Activated CD4-positive, alpha-beta T cell treated with anti-CD3 and anti-CD28 coated beads, Interleukin-10, Interleukin-2, amounts not matched to agents 100 ng/mL and 50 ng/mL, durations not matched to agents 16 hours and 8 hours (primary cell): Measurements from ENCODE around the gene SEPTIN2.
A peak's percentile ranks its signal among the peaks of the same experiment; 100 is the strongest.
"Not testable (repeated sequence)": the region's sequence is repeated elsewhere in the genome, so short reads cannot be mapped to it uniquely, and the experiment has no call there.

Source experiments
- DNase-seq: peaks from one replicate; pipeline ENCODE4 v3.0.0-alpha.2; 2020

The SEPTIN2 gene

DNA sequence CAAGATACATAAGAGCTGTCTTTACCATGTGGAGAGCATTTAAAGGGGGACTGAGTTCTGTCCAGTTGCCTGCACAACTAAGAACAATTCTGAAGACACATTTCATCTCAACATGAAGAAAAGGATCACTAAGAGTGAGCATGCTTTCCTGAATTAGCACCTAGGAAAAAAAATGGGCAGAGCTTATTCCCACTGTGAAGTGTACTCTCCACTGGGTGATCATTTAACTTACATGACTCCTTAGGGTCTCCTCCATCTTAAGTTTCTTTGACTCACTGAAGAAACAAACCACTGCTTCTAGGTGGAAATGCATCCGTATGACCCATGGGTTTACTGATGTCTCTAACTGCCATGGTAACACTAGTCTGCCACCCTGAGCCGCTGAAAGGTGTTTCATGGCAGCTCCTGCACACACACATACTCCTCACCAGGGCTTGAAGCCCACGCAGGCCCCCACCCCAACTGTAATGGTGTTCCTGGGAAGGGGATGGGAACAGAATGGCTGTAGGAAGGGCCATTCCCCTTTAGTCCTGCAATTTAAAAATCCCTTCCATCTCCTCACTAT, 27.3 kb upstream of the SEPTIN2 start:
- DNase-seq = no peak

DNA sequence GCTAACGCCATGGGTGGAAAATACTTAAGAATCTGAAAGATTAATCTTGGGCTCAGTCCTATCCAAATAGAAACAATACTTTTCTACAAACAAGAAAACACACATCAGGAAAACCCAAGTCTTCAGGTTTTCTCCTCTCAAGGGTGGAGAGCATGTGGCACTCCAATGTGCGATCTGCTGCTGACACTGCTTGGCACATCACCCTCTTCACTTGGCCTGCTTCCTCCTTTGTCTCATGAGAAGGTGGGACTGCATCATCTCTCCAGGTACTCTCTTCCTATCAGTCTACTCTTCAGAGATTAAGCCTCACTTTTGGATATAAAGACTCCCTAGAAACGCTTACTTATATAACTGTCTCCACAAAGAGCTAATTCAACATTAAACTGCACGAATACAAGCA, 26.7 kb upstream of the SEPTIN2 start:
- DNase-seq = no peak

DNA sequence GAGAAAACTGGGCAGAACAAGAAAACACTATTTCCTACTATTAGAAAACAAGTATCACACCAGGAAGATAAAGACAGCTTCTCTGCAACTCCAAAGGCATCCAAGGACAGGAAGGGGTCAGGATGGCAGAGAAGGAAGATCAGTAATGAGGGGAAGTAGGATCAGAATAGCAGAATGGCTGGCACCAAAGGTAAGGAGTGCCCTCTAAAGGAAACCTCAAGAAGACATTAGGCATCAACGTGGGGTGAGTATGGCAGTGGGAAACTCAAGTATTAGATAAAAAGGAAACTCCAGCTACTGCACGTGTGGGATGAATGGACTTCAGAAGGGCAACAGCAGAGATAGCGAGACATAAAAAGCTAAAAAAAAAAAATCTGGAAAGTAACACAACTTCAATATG, 26.1 kb upstream of the SEPTIN2 start:
- DNase-seq = no peak

DNA sequence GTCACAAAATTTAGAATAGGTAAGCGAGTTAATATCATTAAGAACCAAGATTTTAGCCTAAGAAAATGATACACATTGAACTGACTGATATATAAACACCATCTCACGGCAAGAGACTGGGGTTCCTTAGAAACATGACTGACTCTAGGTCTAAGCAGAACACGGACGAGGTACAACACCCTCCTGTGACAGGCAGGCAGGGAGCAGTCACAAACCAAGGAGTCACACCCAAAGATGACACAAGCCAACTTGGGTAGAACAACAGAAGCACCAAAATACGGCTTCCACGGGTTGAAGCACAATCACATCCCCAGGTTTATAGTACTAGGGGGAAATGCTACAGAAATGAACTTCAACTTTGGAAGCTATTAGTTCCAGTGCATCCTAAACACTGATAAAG, 24.6 kb upstream of the SEPTIN2 start:
- DNase-seq = no peak

GRCh38 chr2:241291977-241292376, 23.7 kb upstream of the SEPTIN2 start:
- no peak for DNase-seq

GRCh38 chr2:241293378-241293797, 22.3 kb upstream of the SEPTIN2 start:
- not testable (repeated sequence) for DNase-seq

- no peak for DNase-seq
These were observed 20.2 kb upstream of the SEPTIN2 start for GRCh38 chr2:241295326-241296095.

DNA sequence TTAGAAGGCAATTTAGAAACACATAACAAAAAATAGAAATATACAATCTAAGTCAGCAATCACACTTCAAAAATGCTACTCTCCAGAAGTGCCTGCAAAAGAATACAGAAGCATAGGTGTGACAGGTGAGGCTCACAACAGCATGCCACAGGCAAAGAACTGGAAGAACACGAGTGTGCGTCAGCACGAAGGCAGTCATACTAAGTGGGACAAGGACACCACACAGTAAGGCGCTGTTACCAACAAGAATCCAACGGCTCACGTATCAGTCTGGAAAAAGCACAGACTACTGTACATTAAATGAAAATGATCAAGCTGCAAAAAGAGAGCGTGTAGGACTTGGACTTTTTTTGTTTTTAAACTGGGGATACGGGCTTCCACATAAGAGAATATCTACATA, 19.0 kb upstream of the SEPTIN2 start:
- no peak for DNase-seq

- peak; percentile 29 for DNase-seq
These were observed 17.1 kb upstream of the SEPTIN2 start for GRCh38 chr2:241298673-241299072.

DNA sequence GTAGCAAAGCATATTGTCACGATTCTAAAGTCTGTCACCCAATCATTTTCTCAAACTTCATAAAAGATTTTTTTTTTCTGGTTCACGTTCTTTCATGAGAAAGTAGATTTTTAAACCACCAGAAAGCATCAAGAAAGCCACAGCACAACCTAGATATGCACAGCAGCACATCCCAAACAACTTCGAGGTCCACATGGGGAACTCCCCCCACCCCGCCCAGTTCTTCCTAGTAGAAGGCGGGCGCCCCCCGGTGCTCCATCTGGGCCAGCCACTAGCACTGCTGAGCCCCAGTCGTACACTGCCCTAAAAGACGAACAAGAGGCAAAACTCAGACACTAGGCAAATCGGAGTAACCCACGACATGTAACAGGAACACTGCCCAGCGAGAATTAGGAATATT, 15.7 kb upstream of the SEPTIN2 start:
- DNase-seq = no peak

DNA sequence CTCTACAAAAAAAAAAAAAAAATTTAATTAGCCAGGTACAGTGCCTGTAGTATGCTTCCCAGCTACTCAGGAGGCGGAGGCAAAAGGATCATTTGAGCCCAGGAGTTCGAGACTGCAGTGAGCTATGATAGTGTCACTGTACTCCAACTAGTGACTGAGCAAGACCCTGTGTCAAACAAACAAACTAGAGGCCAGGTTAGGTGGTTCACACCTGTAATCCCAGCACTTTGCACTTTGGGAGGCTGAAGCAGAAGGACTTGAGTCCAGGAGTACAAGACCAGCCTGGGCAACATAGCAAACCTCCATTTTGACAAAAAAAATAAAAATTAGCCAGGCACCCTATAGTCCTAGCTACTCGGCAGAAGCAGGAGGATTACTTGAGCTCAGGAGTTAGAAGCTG, 13.6 kb upstream of the SEPTIN2 start:
- DNase-seq = no peak

DNA sequence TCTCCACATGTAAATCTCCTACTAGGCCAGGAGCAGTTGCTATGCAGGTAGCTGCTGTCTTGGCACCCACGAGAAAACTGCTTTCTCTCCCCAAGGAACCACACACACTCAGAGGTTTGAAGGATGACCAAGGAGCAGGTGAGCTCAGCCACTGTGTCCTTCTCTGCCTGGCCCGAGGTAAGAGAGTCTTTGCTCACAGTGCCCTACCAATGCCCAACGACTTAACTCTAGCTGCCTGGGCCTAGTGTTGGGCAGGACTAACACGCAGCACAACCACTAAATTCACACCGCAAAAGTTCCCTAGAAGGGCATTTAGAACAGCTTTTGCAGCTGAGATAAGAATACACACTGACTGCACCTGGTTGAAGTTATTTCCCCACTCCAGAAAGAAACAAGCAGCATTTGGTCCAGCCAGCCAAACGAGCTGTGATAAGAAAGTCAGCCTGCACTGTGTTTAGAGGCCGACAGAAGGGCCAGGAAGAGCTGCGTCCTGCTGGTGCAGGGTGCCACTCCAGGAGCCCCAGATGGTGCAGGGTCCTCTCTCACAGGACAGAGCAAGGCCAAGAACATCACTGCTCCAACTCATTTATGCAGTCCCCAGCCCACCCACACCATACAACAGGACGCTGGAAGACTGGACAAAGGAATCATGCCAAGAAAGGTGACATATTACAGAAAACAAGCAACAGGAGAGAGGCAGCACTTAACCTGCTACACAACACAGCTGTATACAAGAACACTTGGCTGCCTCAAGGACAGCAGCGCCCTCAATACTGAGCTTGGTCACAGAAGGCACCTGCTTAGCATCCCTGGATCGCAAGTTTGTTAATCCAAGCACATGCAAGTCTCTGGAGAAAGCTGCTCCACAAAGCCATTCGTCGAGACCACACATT, 12.7 kb upstream of the SEPTIN2 start:
- no peak for DNase-seq

DNA sequence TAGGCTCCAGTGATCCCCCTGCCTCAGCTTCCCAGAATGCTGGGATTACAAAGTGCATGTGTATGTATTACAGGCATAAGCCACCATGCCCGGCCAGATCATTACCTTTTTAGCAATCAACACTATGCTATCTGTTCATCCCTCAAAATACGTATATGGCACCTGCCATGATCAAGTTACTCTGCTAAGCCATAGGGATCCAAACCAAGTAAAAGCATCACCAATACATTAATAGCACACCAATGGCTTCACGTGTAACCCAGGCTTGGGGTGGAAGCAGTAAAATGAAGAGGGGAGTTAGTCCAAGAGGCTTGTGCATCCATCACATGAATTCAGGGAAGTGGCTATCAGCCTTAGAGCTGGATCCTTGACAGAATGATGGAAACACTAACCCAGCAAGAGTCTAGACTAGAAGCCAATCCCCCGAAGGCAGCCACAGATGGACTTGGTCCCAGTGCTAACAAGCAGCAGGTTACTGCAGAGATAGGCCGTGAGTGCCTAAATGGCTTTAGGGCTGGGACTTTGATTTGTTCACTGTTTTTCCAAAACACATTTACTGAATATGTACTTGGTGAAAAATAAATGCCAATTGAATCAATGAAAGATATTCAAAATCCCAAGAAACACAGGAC, 11.6 kb upstream of the SEPTIN2 start:
- DNase-seq = no peak

- no peak for DNase-seq
These were observed 8.7 kb upstream of the SEPTIN2 start for GRCh38 chr2:241307055-241307454.

GRCh38 chr2:241308267-241308666, 7.5 kb upstream of the SEPTIN2 start:
- DNase-seq = no peak

GRCh38 chr2:241308832-241309500, 6.8 kb upstream of the SEPTIN2 start:
- DNase-seq = no peak

DNA sequence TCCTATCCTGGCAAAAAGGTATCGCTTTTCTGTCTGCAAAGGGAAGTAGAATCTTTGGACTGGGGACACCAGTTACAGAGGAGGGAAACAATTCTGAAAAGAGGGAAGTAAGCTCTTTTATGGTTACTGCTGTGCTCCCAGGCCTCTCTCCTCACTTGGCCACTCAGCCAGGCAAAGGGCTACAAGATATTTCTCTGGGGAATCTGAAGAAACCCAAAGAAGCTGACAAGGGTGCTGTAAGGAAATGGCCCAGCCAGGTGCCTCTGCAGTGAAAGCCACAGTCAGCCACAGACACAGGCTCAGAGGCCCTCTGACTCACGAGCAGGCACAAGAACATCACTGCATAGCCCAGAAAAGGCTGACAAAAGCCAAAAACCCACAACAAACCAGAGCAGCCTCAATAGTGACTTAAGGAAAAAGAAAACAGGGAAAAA, 6.0 kb upstream of the SEPTIN2 start:
- DNase-seq = peak; percentile 82

DNA sequence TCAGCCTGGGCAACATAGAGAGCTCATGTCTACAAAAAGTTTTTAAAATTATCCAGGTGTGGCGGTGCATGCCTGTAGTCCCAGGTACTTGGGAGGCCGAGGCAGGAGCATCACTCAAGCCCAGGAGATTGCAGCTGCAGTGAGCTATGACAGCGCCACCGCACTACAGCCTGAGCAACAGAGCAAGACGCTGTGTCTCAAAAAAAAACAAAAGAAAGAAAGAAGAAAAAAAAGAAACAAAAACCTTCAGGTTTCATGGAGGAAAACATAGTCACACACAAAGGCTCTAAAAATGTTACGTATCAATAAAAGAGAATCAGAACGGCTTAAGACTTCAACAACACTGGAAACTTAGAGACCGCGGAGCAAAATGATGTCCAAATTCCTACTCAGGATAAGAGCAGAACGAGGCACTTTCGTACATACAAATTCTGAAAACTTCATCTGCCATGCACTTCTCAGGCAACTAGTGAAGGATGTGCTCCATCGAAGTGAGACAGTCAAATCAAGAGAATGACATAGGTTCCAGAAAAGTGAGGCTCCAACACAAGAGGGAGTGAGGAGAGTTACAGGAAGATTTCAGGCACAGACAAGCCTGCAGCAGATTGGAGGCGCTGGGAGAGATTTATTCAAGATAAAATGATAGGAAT, 4.7 kb upstream of the SEPTIN2 start:
- peak; percentile 41 for DNase-seq

DNA sequence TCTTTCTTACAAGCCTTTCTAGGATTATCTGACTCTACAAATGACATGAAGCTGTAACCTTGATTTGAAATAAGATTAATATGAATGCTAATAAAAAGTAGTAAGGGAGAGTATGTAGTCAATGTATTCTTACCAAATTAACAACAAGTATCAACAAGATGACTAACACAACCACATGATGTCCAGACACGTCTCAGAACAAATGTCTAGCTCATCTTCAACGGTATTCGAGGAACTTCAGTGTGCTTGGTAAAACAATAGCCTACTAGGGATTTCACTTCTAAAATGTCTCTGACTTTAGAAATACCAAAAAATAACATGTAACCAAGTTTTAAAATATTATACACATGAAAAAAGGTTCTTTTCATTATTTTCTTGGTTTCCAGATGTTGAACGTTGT, 3.6 kb upstream of the SEPTIN2 start:
- DNase-seq = peak; percentile 31

GRCh38 chr2:241313543-241314095, 2.1 kb upstream of the SEPTIN2 start:
- no peak for DNase-seq

GRCh38 chr2:241314226-241315092, 1.3 kb upstream of the SEPTIN2 start:
- no peak for DNase-seq
